Testis (tissue), 2 donors: ENCODE results near the gene GNMT.
"Not testable (repeated sequence)": the region's sequence is repeated elsewhere in the genome, so short reads cannot be mapped to it uniquely, and the experiment has no call there.

ENCODE experiments used
- POLR2A ChIP-seq: fragments of 450-650 bp; IDR thresholded peaks from one replicate; pipeline ENCODE4 v1.6.1; 2017; ENCODE audit warnings: antibody characterized with exemption, mild to moderate bottlenecking, moderate library complexity
- TF ChIP-seq, protein P1 (sequence below), 3 experiments: fragments of 450-650 bp in 2 of 3; fragments of 200-600 bp in 1 of 3; sonication (generic) in 1 of 3; IDR thresholded peaks; one replicate each; pipeline ENCODE4 v1.5.1; 2016 to 2019; ENCODE audit warnings: antibody characterized with exemption in 3 of 3, mild to moderate bottlenecking in 2 of 3, moderate library complexity in 1 of 3

DNA sequence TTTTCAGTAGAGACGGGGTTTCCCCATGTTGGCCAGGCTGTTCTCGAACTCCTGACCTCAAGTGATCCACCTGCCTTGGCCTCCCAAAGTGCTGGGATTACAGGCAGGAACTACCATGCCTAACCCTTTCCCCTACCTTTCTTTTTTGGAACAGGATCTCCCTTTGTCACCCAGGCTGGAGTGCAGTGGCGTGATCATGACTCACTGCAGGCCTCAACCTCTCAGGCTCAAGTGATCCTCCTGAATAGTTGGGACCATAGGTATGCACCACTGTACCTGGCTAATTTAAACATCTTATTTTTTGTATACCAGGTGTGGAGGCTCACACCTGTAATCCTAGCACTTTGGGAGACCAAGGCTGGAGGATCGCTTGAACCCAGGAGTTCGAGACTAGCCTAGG is 19.2 kb upstream of the GNMT start:
- TF ChIP-seq POLR2A = not testable (repeated sequence)
- TF ChIP-seq, protein P1, sequence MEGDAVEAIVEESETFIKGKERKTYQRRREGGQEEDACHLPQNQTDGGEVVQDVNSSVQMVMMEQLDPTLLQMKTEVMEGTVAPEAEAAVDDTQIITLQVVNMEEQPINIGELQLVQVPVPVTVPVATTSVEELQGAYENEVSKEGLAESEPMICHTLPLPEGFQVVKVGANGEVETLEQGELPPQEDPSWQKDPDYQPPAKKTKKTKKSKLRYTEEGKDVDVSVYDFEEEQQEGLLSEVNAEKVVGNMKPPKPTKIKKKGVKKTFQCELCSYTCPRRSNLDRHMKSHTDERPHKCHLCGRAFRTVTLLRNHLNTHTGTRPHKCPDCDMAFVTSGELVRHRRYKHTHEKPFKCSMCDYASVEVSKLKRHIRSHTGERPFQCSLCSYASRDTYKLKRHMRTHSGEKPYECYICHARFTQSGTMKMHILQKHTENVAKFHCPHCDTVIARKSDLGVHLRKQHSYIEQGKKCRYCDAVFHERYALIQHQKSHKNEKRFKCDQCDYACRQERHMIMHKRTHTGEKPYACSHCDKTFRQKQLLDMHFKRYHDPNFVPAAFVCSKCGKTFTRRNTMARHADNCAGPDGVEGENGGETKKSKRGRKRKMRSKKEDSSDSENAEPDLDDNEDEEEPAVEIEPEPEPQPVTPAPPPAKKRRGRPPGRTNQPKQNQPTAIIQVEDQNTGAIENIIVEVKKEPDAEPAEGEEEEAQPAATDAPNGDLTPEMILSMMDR (IDR thresholded peaks at IDR 0.05) = not testable (repeated sequence)
